A673 (cell line): ENCODE data around the gene USP53. TPM values are rescaled to one million over a fixed set of nuclear protein-coding genes. Genes with fewer than 3 reads are reported as not detected.

Experiments
- Bru-seq: library from RNA; stranded (reverse); fragments of 400-500 nt; gene quantifications from one replicate; lab custom pipeline; 2021; lab: Mats Ljungman, UMichigan
- BruChase-seq, 2 experiments: library from RNA; stranded (reverse); fragments of 400-500 nt; gene quantifications; one replicate each; lab custom pipeline; 2021; lab: Mats Ljungman, UMichigan
- BruUV-seq: library from RNA; stranded (reverse); fragments of 400-500 nt; replicated peaks from 2 replicates; lab custom pipeline; 2021; lab: Mats Ljungman, UMichigan
- CTCF ChIA-PET: fragments of 300-600 bp; sonication (Branson Sonifier 250); formaldehyde crosslinking; loops from one replicate; lab custom pipeline; 2022; ENCODE audit warnings: antibody characterized with exemption; lab: Charles Lee
- POLR2A ChIA-PET: fragments of 300-600 bp; sonication (Branson Sonifier 250); formaldehyde crosslinking; loops from one replicate; lab custom pipeline; 2022; ENCODE audit warnings: antibody characterized with exemption; ENCODE audit not compliant: low non-redundant PET; lab: Charles Lee
- DNase-seq: peaks from one replicate; pipeline ENCODE4 v3.0.0-alpha.2; 2015; ENCODE audit warnings: low spot score
- H3K27ac ChIP-seq: fragments of 200-600 bp; sonication (generic); 2 replicates; pipeline ENCODE4 v1.5.1; 2016; ENCODE audit warnings: mixed run types, low read depth, mild to moderate bottlenecking, mixed read lengths, antibody characterized with exemption, low read length; ENCODE audit not compliant: poor library complexity, severe bottlenecking
- H3K27me3 ChIP-seq: fragments of 200-600 bp; sonication (generic); replicated peaks from 2 replicates; pipeline ENCODE4 v1.6.1; 2017; ENCODE audit warnings: mixed run types, low read depth, mild to moderate bottlenecking, mixed read lengths, antibody characterized with exemption, low read length; ENCODE audit not compliant: insufficient read depth, poor library complexity
- H3K36me3 ChIP-seq: fragments of 200-600 bp; sonication (generic); 2 replicates; pipeline ENCODE4 v1.6.1; 2016; ENCODE audit warnings: mixed run types, mild to moderate bottlenecking, mixed read lengths, antibody characterized with exemption, low read length; ENCODE audit not compliant: insufficient read depth, poor library complexity, severe bottlenecking
- H3K4me1 ChIP-seq: fragments of 200-600 bp; sonication (generic); 2 replicates; pipeline ENCODE4 v1.6.1; 2017; ENCODE audit warnings: mixed run types, mild to moderate bottlenecking, mixed read lengths, antibody characterized with exemption, low read length; ENCODE audit not compliant: insufficient read depth, poor library complexity, severe bottlenecking
- H3K4me3 ChIP-seq: fragments of 200-600 bp; sonication (generic); 2 replicates; pipeline ENCODE4 v1.5.1; 2016; ENCODE audit warnings: low read depth, mixed run types, mild to moderate bottlenecking, mixed read lengths, low read length; ENCODE audit not compliant: poor library complexity, severe bottlenecking
- H3K9me3 ChIP-seq: fragments of 200-600 bp; sonication (generic); 2 replicates; pipeline ENCODE4 v1.6.1; 2016; ENCODE audit warnings: mixed run types, low read depth, mild to moderate bottlenecking, mixed read lengths, antibody characterized with exemption, low read length; ENCODE audit not compliant: poor library complexity, severe bottlenecking
- CTCF ChIP-seq: fragments of 300-800, 200-600 bp; sonication (generic); conservative IDR thresholded peaks from 2 replicates; pipeline ENCODE4 v1.5.1; 2017; ENCODE audit warnings: low read depth, mild to moderate bottlenecking, antibody characterized with exemption, low read length, moderate library complexity, mixed read lengths
- EZH2 ChIP-seq: fragments of 200-600 bp; sonication (generic); IDR thresholded peaks from 2 replicates; pipeline ENCODE4 v1.6.1; 2017; ENCODE audit warnings: borderline replicate concordance, low read depth, mild to moderate bottlenecking, mixed read lengths, antibody characterized with exemption, low read length; ENCODE audit not compliant: poor library complexity, severe bottlenecking
- intact Hi-C: fragments of 100-400 bp; cut with micrococcal nuclease; formaldehyde crosslinking; loops from one replicate; pipeline ENCODE4 v1.10.0; 2022; ENCODE audit not compliant: unreplicated experiment
- long read RNA-seq: library from polyadenylated mRNA; stranded (forward); transcript quantifications from one replicate; pipeline ENCODE4 v2.0.0, GENCODE V29; 2022
- total RNA-seq: library from RNA; stranded (reverse); gene quantifications from 2 replicates; pipeline ENCODE4 v1.2.3, GENCODE V29; 2021

The USP53 gene
- total RNA-seq (10.5 and 12.2 TPM in 2 replicates), Bru-seq, nascent RNA (percentile 74 among the genes with signal in this experiment), BruChase-seq, experiment 1, labeled RNA remaining after a 2-hour chase (percentile 74 among the genes with signal in this experiment), BruChase-seq, experiment 2, labeled RNA remaining after a 6-hour chase (percentile 61 among the genes with signal in this experiment)
- long read RNA-seq, partial matches to known transcripts = 1 of 10 reads
- long read RNA-seq, other reads (novel, unspliced or antisense) = 8 of 10 reads

- Histone ChIP-seq H3K36me3 (no peaks in the 10 kb centered on the region), H3K4me3 (peak within 1 kb of the TSS; percentile 62), H3K27me3 (no peaks in the 10 kb centered on the region), H3K9me3 (no peaks in the 10 kb centered on the region), H3K4me1 (peaks cover 6% of the 10 kb centered on the region), H3K27ac (peak within 1 kb of the TSS; percentile 77)
- no TSS peak for BruUV-seq
- ChIA-PET POLR2A (interaction anchor here (0.6 kb wide), 1 partner anchor 1028 kb away, joined by 3 read pairs; no protein-coding TSS in a partner anchor), CTCF (no interaction called here)
- DNase-seq = peak; percentile 99
- intact Hi-C loops = loop anchor here (5.0 kb wide), 1 partner anchor 170 kb away; no protein-coding TSS in a partner anchor
- no peak for TF ChIP-seq EZH2
- TF ChIP-seq CTCF = no peak
Measured at GRCh38 chr4:119212234-119212963, at the start of gene USP53. TSS of gene USP53 (plus strand) at chr4:119212713. CDS start at chr4:119239760, 27,047 bp downstream.

GRCh38 chr4:119165767-119166166 is 46.7 kb upstream of the USP53 start:
- DNase-seq = no peak
- no peaks in the 10 kb centered on the region for H3K4me1 ChIP-seq
- BruUV-seq = no TSS peak
- ChIA-PET CTCF (no interaction called here), POLR2A (no interaction called here)
- no peak overlapping the region for H3K27ac ChIP-seq
- no peaks in the 10 kb centered on the region for H3K36me3 ChIP-seq
- TF ChIP-seq CTCF (no peak), EZH2 (no peak)
- intact Hi-C loops = no loop called here
- no peaks in the 10 kb centered on the region for H3K9me3 ChIP-seq
- no peak overlapping the region for H3K4me3 ChIP-seq
- no peaks in the 10 kb centered on the region for H3K27me3 ChIP-seq

GRCh38 chr4:119170195-119170594 is 42.3 kb upstream of the USP53 start:
- H3K27me3 ChIP-seq = no peaks in the 10 kb centered on the region
- H3K9me3 ChIP-seq = no peaks in the 10 kb centered on the region
- H3K36me3 ChIP-seq = no peaks in the 10 kb centered on the region
- no peak for DNase-seq
- intact Hi-C loops = no loop called here
- BruUV-seq = no TSS peak
- POLR2A ChIA-PET = no interaction called here
- no peak overlapping the region for H3K27ac ChIP-seq
- no peak for TF ChIP-seq EZH2
- TF ChIP-seq CTCF = no peak; the same call in 1 of the 2 replicates
- no peak overlapping the region for H3K4me3 ChIP-seq
- CTCF ChIA-PET = interaction anchor here (0.7 kb wide), 1 partner anchor 13 kb away, joined by 3 read pairs; no protein-coding TSS in a partner anchor
- H3K4me1 ChIP-seq = no peaks in the 10 kb centered on the region
